CD4-positive, alpha-beta memory T cell (primary cell): ENCODE measurements around the gene PFKFB1. TPM values are rescaled to one million over a fixed set of nuclear protein-coding genes. Genes with fewer than 3 reads are reported as not detected.

ENCODE experiments used
- CTCF ChIA-PET: fragments of 350-600 bp; sonication (Branson Sonifier 250); formaldehyde crosslinking; loops from one replicate; lab custom pipeline; 2021; ENCODE audit warnings: inconsistent platforms; ENCODE audit not compliant: partially characterized antibody; lab: Charles Lee
- POLR2A ChIA-PET: fragments of 350-600 bp; sonication (Branson Sonifier 250); formaldehyde crosslinking; loops from one replicate; lab custom pipeline; 2021; ENCODE audit not compliant: partially characterized antibody; lab: Charles Lee
- DNase-seq, 5 donors: peaks; one replicate each; pipeline versions ENCODE4 v3.0.0 to v3.0.0-alpha.2; 2020 to 2022; ENCODE audit warnings: mixed read lengths in 1 of 5
- H3K27ac ChIP-seq: one replicate; pipeline ENCODE4 v1.7.0; 2013; ENCODE audit warnings: low read depth, low read length
- H3K27me3 ChIP-seq: 2 replicates; pipeline ENCODE4 v1.7.0; 2013; ENCODE audit warnings: mild to moderate bottlenecking, low read length, moderate library complexity; ENCODE audit not compliant: insufficient read depth
- H3K36me3 ChIP-seq: 2 replicates; pipeline ENCODE4 v1.7.0; 2013; ENCODE audit warnings: mild to moderate bottlenecking, low read length, moderate library complexity; ENCODE audit not compliant: insufficient read depth
- H3K4me1 ChIP-seq: 2 replicates; pipeline ENCODE4 v1.7.0; 2013; ENCODE audit warnings: mild to moderate bottlenecking, low read length, moderate library complexity; ENCODE audit not compliant: insufficient read depth
- H3K4me3 ChIP-seq, 2 donors: one replicate each; pipeline ENCODE4 v1.7.0; 2013; ENCODE audit warnings: low read length in 2 of 2, mild to moderate bottlenecking in 1 of 2
- H3K9me3 ChIP-seq, 2 donors: one replicate each; pipeline ENCODE4 v1.7.0; 2013; ENCODE audit warnings: low read length in 2 of 2, control low read depth in 1 of 2; ENCODE audit not compliant: control insufficient read depth in 1 of 2
- H3K27ac Mint-ChIP-seq, 7 donors: one replicate each; pipeline ENCODE4 v1.8.0; 2020 to 2021; ENCODE audit warnings: mixed read lengths in 7 of 7, mild to moderate bottlenecking in 6 of 7, inconsistent platforms in 3 of 7, moderate library complexity in 3 of 7
- H3K27me3 Mint-ChIP-seq, 2 donors: one replicate each; pipeline ENCODE4 v1.8.0; 2020 to 2021; ENCODE audit warnings: mixed read lengths in 2 of 2
- H3K36me3 Mint-ChIP-seq, 2 donors: one replicate each; pipeline ENCODE4 v1.8.0; 2020 to 2021; ENCODE audit warnings: mixed read lengths in 2 of 2, inconsistent platforms in 1 of 2, mild to moderate bottlenecking in 1 of 2
- H3K4me1 Mint-ChIP-seq, 4 donors: one replicate each; pipeline ENCODE4 v1.8.0; 2020 to 2021; ENCODE audit warnings: mixed read lengths in 4 of 4, mild to moderate bottlenecking in 1 of 4
- H3K4me3 Mint-ChIP-seq, 8 donors: one replicate each; pipeline ENCODE4 v1.8.0; 2020 to 2021; ENCODE audit warnings: mixed read lengths in 8 of 8, mild to moderate bottlenecking in 7 of 8, moderate library complexity in 6 of 8, inconsistent platforms in 3 of 8
- H3K9me3 Mint-ChIP-seq, 8 donors: one replicate each; pipeline ENCODE4 v1.8.0; 2020 to 2021; ENCODE audit warnings: mixed read lengths in 8 of 8, mild to moderate bottlenecking in 5 of 8, inconsistent platforms in 3 of 8, moderate library complexity in 1 of 8
- intact Hi-C: fragments of 100-400 bp; cut with micrococcal nuclease; formaldehyde crosslinking; loops from one replicate; pipeline ENCODE4 v1.15.1; 2023
- polyA plus RNA-seq, 2 donors: library from polyadenylated mRNA; unstranded; fragments of 300-500 nt; fragmentation: Illumina TruSeq; gene quantifications; one replicate each; pipeline ENCODE4 v1.2.3, GENCODE V29; 2021
- total RNA-seq, 2 experiments: library from RNA; stranded (reverse); gene quantifications; one replicate each; pipeline ENCODE4 v1.2.3, GENCODE V29; 2021

Gene PFKFB1
- total RNA-seq (under 1 TPM; 0.35 to 0.78 TPM), polyA plus RNA-seq (not detected)

DNA sequence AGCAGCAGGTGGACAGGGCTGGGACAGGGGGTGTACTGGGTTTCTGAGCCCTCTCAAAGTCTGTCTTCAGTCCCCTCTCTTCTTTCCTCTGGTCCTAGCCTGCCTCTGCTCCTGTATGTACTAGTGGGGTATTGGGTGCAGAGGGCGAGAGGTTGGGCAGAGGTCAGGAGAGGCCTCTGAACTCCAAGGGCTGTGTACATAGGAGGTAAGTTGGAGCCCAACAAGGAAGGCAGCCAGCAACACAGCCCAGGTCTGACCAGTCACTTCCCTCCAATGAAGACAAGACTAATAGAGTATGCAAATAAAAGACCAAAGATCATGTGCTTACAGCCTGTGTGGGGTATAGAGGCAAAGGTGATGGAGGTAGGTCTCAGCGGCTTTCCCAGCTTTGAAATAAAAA lies at the start of gene PFKFB1:
Gene PFKFB1 (minus strand): TSS at position 90 of the 400 bp plus-strand sequence. CDS start 181 bp downstream, outside the sequence.
- H3K27ac Mint-ChIP-seq = no peak within 1 kb of the TSS
- no peaks in the 10 kb centered on the region for H3K36me3 ChIP-seq
- H3K27ac ChIP-seq = no peak within 1 kb of the TSS
- H3K4me3 ChIP-seq = no peak within 1 kb of the TSS
- ChIA-PET POLR2A (no interaction called here), CTCF (no interaction called here)
- no peaks in the 10 kb centered on the region for H3K27me3 ChIP-seq
- no peaks in the 10 kb centered on the region for H3K36me3 Mint-ChIP-seq
- H3K4me1 ChIP-seq = peaks cover under 1% of the 10 kb centered on the region
- no peaks in the 10 kb centered on the region for H3K9me3 Mint-ChIP-seq
- intact Hi-C loops = no loop called here
- peaks cover 0 to under 1% (median 0%) of the 10 kb centered on the region in 4 donors for H3K4me1 Mint-ChIP-seq
- no peaks in the 10 kb centered on the region for H3K27me3 Mint-ChIP-seq
- no peak within 1 kb of the TSS for H3K4me3 Mint-ChIP-seq
- H3K9me3 ChIP-seq = no peaks in the 10 kb centered on the region
- DNase-seq = no peak

- Histone ChIP-seq H3K27ac (no peak overlapping the region), H3K9me3 (no peaks in the 10 kb centered on the region), H3K27me3 (no peaks in the 10 kb centered on the region), H3K4me3 (no peak overlapping the region), H3K4me1 (no peaks in the 10 kb centered on the region), H3K36me3 (no peaks in the 10 kb centered on the region)
- ChIA-PET CTCF (no interaction called here), POLR2A (no interaction called here)
- Mint-ChIP-seq H3K4me3 (no peak overlapping the region), H3K4me1 (no peaks in the 10 kb centered on the region), H3K27me3 (no peaks in the 10 kb centered on the region), H3K36me3 (no peaks in the 10 kb centered on the region), H3K27ac (no peak overlapping the region), H3K9me3 (peaks cover 0 to 3% (median 0%) of the 10 kb centered on the region in 8 donors)
- no peak for DNase-seq
- intact Hi-C loops = no loop called here
Measured at GRCh38 chrX:55041514-55041913, 47.5 kb upstream of the PFKFB1 start.

DNA sequence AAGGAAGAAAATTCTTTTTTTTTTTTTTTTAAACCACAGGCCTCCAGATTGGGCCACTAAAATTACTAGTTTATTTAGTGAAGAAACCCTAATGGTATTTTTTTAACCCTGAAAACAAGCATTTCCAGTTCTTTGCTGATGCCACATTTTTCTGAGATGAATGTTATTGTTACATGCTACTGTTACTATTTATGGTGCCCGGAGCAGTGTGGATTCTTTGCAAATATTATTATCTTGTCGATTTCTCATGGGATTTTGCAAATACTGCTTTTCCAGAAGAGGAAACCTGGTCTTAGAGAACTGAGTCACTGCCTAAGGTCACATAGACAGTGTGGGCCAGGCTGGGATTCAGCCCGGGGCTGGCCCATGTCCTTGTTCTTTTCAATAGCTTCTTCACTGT lies 45.5 kb upstream of the PFKFB1 start:
- Mint-ChIP-seq H3K4me1 (no peaks in the 10 kb centered on the region), H3K27ac (no peak overlapping the region), H3K9me3 (peaks cover 0 to 4% (median 0%) of the 10 kb centered on the region in 8 donors), H3K36me3 (no peaks in the 10 kb centered on the region), H3K4me3 (no peak overlapping the region), H3K27me3 (no peaks in the 10 kb centered on the region)
- Histone ChIP-seq H3K9me3 (no peaks in the 10 kb centered on the region), H3K27me3 (no peaks in the 10 kb centered on the region), H3K4me1 (no peaks in the 10 kb centered on the region), H3K27ac (no peak overlapping the region), H3K4me3 (no peak overlapping the region), H3K36me3 (no peaks in the 10 kb centered on the region)
- intact Hi-C loops = no loop called here
- ChIA-PET POLR2A (no interaction called here), CTCF (interaction anchor here (0.7 kb wide), 1 partner anchor 36 kb away, joined by 3 read pairs; no protein-coding TSS in a partner anchor)
- DNase-seq = no peak

- Mint-ChIP-seq H3K9me3 (peaks cover 0 to 4% (median 0%) of the 10 kb centered on the region in 8 donors), H3K4me3 (no peak overlapping the region), H3K4me1 (no peaks in the 10 kb centered on the region), H3K36me3 (no peaks in the 10 kb centered on the region), H3K27me3 (no peaks in the 10 kb centered on the region), H3K27ac (no peak overlapping the region)
- Histone ChIP-seq H3K27me3 (no peaks in the 10 kb centered on the region), H3K9me3 (no peaks in the 10 kb centered on the region), H3K36me3 (no peaks in the 10 kb centered on the region), H3K4me3 (no peak overlapping the region), H3K4me1 (no peaks in the 10 kb centered on the region), H3K27ac (no peak overlapping the region)
- ChIA-PET POLR2A (no interaction called here), CTCF (no interaction called here)
- intact Hi-C loops = no loop called here
- DNase-seq = no peak
Measured at GRCh38 chrX:55033429-55033828, 39.4 kb upstream of the PFKFB1 start.

DNA sequence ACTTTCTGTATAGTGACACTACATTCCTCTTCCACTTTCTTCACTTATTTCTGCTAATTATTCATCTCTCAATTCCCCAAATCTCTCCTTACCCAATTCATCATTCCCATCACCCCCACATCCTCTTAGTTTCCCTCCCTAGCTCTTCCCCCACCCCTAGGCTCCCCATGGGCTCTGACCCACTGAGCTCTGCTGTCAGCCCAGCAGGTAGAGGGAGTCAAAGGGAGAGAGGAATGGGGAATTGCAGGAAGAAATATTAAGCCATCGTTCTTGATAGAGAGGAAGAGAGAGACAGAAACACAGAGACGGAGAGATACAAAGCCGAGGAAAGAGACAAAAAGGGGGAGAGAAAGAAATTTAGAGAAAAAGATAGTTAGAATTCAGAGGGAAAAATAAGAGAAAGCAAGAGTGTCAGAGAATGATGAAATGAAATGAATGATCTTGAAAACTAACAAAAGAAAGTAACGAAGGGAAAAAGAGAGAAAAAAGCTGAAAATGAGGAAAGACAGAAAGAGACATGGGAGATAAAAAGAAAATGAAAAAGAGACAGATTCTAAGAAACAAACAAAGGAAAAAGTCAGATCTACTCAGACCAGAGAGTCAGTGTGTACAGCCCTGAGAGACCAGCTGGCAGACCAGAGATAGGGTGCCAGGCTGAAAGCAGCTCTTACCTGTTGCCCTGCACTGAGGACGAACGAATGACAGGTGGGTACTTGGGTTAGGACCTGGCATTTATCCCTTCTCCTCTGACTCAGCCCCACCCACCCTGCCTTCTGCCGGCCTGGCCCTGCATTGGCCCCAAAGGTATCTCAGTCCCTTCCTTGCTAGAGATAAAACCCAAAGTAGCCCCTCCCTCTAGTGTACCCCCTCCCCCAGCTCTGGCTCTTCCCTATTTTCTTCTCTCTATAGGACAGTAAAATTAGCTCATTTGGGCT lies 36.5 kb upstream of the PFKFB1 start, which contains the start of gene ALAS2:
Gene ALAS2 (minus strand): TSS at position 707 of the 935 bp plus-strand sequence. CDS start 4,977 bp downstream, outside the sequence.
- no peak within 1 kb of the TSS for H3K4me3 Mint-ChIP-seq
- H3K27me3 Mint-ChIP-seq = no peaks in the 10 kb centered on the region
- H3K4me1 Mint-ChIP-seq = no peaks in the 10 kb centered on the region
- H3K4me3 ChIP-seq = no peak within 1 kb of the TSS
- no peaks in the 10 kb centered on the region for H3K36me3 Mint-ChIP-seq
- H3K36me3 ChIP-seq = no peaks in the 10 kb centered on the region
- no peaks in the 10 kb centered on the region for H3K27me3 ChIP-seq
- ChIA-PET CTCF (no interaction called here), POLR2A (no interaction called here)
- no peaks in the 10 kb centered on the region for H3K4me1 ChIP-seq
- H3K9me3 ChIP-seq = no peaks in the 10 kb centered on the region
- H3K27ac Mint-ChIP-seq = no peak within 1 kb of the TSS
- H3K27ac ChIP-seq = no peak within 1 kb of the TSS
- intact Hi-C loops = no loop called here
- H3K9me3 Mint-ChIP-seq = peaks cover 0 to 4% (median 0%) of the 10 kb centered on the region in 8 donors
- DNase-seq = no peak

DNA sequence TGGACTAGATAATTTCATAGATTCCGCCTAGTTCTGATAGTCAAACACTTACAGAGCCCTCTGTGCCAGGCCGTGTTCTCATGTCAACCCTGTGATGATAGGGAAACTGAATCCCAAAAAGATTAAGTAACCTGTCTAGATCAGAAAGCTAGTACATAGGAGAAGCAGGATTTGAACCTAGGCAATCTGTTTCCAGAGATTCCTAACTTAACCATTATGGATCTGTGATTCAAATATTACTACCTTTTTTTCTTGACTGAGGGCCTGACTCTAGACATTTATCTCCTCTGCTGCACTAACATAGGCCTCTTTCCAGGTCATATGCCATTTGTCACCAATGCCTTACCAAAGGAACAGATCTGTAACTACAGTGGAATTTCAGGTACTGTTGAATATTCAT lies 35.3 kb upstream of the PFKFB1 start:
- Histone ChIP-seq H3K36me3 (no peaks in the 10 kb centered on the region), H3K4me1 (no peaks in the 10 kb centered on the region), H3K27me3 (no peaks in the 10 kb centered on the region), H3K9me3 (no peaks in the 10 kb centered on the region), H3K27ac (no peak overlapping the region), H3K4me3 (no peak overlapping the region)
- POLR2A ChIA-PET = no interaction called here
- DNase-seq = no peak
- H3K36me3 Mint-ChIP-seq = peaks cover 0 to 4% of the 10 kb centered on the region in 2 donors
- H3K27me3 Mint-ChIP-seq = no peaks in the 10 kb centered on the region
- no peaks in the 10 kb centered on the region for H3K4me1 Mint-ChIP-seq
- intact Hi-C loops = no loop called here
- peaks cover 0 to 2% (median 0%) of the 10 kb centered on the region in 8 donors for H3K9me3 Mint-ChIP-seq
- CTCF ChIA-PET = no interaction called here
- no peak overlapping the region for H3K27ac Mint-ChIP-seq
- H3K4me3 Mint-ChIP-seq = no peak overlapping the region

GRCh38 chrX:55028611-55029010 lies 34.6 kb upstream of the PFKFB1 start:
- Histone ChIP-seq H3K27ac (no peak overlapping the region), H3K27me3 (no peaks in the 10 kb centered on the region), H3K36me3 (no peaks in the 10 kb centered on the region), H3K4me3 (no peak overlapping the region), H3K9me3 (no peaks in the 10 kb centered on the region), H3K4me1 (no peaks in the 10 kb centered on the region)
- ChIA-PET CTCF (no interaction called here), POLR2A (no interaction called here)
- Mint-ChIP-seq H3K4me3 (no peak overlapping the region), H3K9me3 (peaks cover 0 to 2% (median 0%) of the 10 kb centered on the region in 8 donors), H3K36me3 (peaks cover 0 to 4% of the 10 kb centered on the region in 2 donors), H3K27ac (no peak overlapping the region), H3K27me3 (no peaks in the 10 kb centered on the region), H3K4me1 (no peaks in the 10 kb centered on the region)
- intact Hi-C loops = no loop called here
- DNase-seq = no peak
